HG03342 (cell line): ENCODE results near the gene OMP.

Source experiments
- ATAC-seq: cut with Tn5 transposase; IDR thresholded peaks from one replicate; pipeline ENCODE4 v1.9.1; 2021; ENCODE audit warnings: mild to moderate bottlenecking, moderate library complexity; ENCODE audit not compliant: unreplicated experiment

OMP gene

GRCh38 chr11:77121876-77122575 lies 19.4 kb downstream of the OMP start:
- ATAC-seq: no peak

GRCh38 chr11:77122576-77123212 lies 20.1 kb downstream of the OMP start:
- no peak for ATAC-seq

DNA sequence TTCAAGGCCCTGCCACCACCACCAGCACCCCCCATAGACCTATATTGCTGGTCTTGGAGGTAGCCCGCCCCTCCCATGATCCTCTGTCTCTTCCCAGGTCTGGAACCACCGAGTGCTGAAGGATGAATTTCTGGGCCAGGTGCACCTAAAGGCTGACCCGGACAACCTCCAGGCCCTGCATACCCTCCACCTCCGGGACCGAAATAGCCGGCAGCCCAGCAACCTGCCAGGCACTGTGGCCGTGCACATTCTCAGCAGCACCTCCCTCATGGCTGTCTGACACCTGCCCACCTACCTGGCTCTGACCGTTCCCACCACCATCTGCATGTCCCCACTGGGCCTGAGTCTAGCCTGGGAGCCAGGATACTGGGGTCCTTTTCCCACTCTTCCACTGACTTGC lies 21.0 kb downstream of the OMP start:
- ATAC-seq: no peak

DNA sequence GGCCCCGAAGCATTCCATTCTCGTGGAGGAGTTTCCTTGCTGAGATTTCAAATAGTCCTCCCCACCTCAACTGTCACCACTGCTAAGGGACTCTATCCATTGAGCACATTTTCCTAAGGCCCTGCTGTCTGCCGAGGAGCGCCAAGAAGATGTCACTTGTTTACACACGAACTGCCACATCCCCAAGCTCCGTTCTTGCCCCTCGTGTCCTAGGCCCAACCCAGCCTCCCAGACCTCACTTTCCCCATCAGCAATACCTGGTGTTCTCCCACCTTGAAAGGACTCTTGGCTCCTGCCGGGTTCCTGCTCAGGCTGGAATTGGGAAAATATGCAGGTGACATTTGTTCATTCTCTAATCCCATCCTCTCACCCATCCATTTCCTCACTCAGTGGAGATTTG lies 21.4 kb downstream of the OMP start:
- no peak for ATAC-seq

- no peak for ATAC-seq
These were observed 21.8 kb downstream of the OMP start for GRCh38 chr11:77124488-77124887.

DNA sequence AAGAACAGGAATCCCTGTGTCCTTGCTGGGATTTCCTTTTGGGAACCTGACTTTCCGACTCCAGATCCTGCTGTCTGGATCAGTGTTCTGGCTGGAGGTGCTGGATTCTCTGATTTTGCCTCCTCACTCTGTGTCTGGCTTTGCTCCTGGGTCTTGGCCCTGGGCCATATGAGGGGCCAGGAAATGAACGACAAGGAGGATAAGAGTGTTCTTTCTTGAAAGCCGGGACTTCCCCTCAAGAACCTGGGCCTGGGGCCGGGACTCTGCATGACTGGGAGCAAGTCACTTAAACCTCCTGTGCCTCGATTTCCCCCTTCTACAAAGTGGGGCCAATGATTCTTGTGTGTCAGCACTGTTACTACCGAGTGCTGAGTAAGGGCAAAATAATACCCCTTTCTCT lies 22.6 kb downstream of the OMP start:
- ATAC-seq: no peak

DNA sequence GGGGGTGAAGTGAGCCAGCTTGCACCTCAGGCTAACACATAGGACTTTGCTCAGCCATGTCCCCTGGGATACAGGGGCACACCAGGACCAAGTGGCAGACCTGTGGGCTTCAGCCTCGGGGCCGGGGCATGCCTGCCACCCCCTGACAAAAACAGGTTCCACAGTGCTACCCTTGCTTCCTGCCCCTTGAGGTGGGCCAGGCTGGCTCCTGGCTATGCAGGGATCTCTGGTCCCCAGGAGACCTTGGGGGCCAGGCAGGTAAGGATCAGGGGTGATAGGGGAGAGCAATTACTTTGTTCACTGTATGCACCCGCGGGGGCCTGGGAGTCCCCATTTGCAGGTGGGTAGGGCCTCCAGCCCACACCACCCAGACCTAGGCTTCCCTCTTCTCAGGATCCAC lies 23.1 kb downstream of the OMP start:
- no peak for ATAC-seq

- ATAC-seq: no peak
These were observed 23.6 kb downstream of the OMP start for GRCh38 chr11:77126156-77126775.

GRCh38 chr11:77126861-77127234 lies 24.2 kb downstream of the OMP start:
- no peak for ATAC-seq

DNA sequence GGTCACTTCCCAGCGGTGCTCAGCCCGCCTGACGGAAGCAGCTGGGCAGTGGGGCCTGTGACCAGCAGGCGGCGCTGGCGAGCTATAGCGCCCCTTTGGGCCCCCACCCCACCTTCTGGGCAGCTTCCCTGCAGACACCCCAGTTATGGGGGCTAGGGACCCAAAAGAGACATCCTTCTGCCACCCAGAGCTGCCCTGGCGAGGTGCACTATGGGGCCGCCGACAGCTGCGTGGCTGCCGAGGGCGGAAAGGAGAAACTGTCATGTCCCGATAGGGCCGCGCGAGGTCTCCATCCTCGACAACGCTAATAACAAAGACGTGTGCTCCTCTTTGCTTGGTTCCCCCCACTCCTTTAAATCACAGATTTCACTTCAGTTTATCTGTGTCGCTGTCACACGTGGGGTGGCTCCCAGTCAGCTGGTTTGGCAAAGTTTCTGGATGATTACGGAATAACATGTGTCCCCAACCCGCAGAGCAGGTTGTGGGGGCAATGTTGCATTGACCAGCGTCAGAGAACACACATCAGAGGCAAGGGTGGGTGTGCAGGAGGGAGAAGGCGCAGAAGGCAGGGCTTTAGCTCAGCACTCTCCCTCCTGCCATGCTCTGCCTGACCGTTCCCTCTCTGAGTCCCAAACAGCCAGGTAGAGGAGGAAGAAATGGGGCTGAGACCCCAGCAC lies 24.7 kb downstream of the OMP start:
- no peak for ATAC-seq

GRCh38 chr11:77127920-77128691 lies 25.5 kb downstream of the OMP start, which contains the start of gene MYO7A:
Gene MYO7A, plus strand, starts transcription at chr11:77128246. Its CDS starts 2,389 bp downstream, at chr11:77130635.
- ATAC-seq: no peak

DNA sequence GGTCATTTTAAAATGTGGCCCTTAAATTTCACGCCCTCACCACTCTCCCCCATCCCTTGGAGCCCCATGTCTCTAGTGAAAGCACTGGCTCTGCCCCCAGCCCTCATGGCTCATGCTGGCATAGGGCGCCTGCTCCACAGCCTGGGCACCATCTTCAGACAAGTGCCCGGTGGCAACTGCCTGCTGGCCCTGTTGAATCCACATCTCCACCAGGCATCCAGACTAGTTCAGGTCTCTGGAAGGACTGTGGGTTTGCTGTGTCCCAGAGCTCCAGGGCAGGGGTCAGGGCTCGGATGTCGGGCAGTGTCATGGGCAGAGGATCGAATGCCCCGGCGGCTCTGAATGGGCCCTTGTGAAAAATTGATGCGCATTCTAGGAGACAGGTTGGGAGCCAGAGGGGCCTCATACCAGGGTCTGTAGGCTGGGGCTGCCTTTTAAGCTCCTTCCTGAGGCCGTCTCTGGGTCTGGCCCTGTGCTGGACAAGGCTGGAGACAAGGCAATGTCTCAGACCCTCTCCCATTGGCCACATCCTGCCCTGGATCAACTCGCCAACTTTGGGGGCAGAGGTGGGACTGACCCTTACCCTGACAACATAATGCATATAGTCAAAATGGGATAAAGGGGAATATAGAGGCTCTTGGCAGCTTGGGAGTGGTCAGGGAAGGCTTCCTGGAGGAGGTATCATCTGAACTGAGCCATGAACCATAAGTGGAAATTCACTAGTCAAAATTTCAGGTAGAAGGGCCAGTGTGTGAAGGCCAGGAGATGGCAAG lies 26.6 kb downstream of the OMP start:
- ATAC-seq: no peak

DNA sequence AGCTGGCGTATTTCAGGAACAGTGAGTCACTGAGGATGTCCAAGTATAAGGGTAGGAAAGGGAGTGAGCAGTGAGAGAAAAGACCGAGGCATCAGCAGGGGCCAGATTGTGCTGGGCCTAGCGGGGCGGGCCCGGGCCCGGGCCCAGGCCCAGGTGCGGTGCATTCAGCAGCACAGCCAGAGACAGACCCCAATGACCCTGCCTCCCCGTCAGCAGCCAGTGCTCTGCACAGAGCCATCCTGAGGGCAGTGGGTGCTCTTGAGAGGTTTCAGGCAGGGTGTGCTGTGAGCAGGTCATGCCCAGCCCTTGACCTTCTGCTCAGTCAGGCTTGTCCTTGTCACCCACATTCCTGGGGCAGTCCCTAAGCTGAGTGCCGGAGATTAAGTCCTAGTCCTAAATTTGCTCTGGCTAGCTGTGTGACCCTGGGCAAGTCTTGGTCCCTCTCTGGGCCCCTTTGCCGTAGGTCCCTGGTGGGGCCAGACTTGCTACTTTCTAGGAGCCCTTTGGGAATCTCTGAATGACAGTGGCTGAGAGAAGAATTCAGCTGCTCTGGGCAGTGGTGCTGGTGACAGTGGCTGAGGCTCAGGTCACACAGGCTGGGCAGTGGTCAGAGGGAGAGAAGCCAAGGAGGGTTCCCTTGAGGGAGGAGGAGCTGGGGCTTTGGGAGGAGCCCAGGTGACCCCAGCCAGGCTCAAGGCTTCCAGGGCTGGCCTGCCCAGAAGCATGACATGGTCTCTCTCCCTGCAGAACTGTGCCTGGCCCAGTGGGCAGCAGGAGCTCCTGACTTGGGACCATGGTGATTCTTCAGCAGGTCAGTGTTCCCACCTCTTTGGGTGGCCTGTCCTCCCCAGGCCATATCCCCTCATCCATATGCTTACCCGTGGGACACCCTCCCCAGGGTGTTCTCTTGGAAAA lies 27.5 kb downstream of the OMP start:
- no peak for ATAC-seq

- no peak for ATAC-seq
These were observed 28.3 kb downstream of the OMP start for GRCh38 chr11:77130763-77131513.

- no peak for ATAC-seq
These were observed 28.9 kb downstream of the OMP start for GRCh38 chr11:77131560-77131959.

GRCh38 chr11:77135069-77135468 lies 32.4 kb downstream of the OMP start:
- ATAC-seq: no peak

- no peak for ATAC-seq
These were observed 33.4 kb downstream of the OMP start for GRCh38 chr11:77136074-77136473.

- ATAC-seq: no peak
These were observed 34.3 kb downstream of the OMP start for GRCh38 chr11:77136784-77137420.
